ENCODE measurements around the gene PRKN. TPM values are rescaled to one million over a fixed set of nuclear protein-coding genes. Genes with fewer than 3 reads are reported as not detected.

The PRKN gene
- total RNA-seq, 2 donors from 2014 or later, result 6.7 to 8.2 TPM

DNA sequence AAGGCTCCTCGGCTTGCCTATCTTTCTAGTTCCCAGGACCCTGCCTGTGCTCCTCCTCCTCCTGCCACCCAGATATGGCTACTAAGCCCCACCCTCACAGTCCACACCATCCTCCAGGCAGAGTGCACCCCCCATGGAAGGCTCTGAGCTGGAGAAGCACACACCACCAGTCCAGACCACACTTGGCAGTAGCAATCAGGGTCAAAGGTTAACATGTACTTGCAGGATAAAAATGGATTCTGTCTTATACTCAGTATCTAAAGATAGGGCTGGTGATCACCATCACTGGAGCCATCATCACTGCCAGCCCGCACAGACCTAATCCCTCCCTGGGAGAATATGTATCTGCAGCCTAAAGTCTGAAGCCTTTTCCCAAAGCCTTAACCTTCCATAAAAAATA is 83.4 kb downstream of the PRKN start:
- no peak for ATAC-seq
- intact Hi-C loops (cut with DNase I), result no loop called here
- TF ChIP-seq POLR2A (IDR thresholded peaks at IDR 0.05), result no peak
- TF ChIP-seq, protein P1, sequence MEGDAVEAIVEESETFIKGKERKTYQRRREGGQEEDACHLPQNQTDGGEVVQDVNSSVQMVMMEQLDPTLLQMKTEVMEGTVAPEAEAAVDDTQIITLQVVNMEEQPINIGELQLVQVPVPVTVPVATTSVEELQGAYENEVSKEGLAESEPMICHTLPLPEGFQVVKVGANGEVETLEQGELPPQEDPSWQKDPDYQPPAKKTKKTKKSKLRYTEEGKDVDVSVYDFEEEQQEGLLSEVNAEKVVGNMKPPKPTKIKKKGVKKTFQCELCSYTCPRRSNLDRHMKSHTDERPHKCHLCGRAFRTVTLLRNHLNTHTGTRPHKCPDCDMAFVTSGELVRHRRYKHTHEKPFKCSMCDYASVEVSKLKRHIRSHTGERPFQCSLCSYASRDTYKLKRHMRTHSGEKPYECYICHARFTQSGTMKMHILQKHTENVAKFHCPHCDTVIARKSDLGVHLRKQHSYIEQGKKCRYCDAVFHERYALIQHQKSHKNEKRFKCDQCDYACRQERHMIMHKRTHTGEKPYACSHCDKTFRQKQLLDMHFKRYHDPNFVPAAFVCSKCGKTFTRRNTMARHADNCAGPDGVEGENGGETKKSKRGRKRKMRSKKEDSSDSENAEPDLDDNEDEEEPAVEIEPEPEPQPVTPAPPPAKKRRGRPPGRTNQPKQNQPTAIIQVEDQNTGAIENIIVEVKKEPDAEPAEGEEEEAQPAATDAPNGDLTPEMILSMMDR (IDR thresholded peaks at IDR 0.05), result no peak
- WGBS, 2 donors, result 82 to 100% methylated on average over 1 to 2 of the region's 2 CpGs
- no peaks in the 10 kb centered on the region for H3K9me3 ChIP-seq
- no peak overlapping the region for H3K4me3 ChIP-seq
- no peaks in the 10 kb centered on the region for H3K36me3 ChIP-seq (replicated peaks in 1 of 2; ENCODE audit: insufficient read depth in 1 of 2, low read depth in 2 of 2)
- no peaks in the 10 kb centered on the region for H3K27me3 ChIP-seq
- no peak for DNase-seq
- H3K27ac ChIP-seq, result no peak overlapping the region
- H3K4me1 ChIP-seq, result no peaks in the 10 kb centered on the region

DNA sequence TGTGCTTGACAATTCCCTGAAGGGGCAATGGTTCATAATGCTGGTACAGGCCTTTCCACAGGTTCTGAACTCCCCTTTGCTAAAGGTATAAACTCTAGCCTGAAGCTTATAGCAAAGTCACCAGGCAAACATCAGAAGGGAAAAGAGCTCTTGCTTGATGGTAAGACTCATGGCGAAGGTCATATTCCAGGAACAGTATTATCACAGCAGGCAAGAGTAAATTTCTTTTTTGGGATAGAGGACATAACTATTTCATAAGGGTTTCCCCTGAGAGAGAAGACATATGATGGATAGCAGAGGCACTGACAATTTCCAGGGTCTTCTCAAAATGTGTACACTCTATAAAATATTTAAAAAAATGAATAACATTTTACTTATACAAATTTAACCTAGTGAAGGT is 86.8 kb downstream of the PRKN start:
- Histone ChIP-seq H3K27ac (no peak overlapping the region), H3K4me1 (no peaks in the 10 kb centered on the region), H3K27me3 (no peaks in the 10 kb centered on the region), H3K4me3 (no peak overlapping the region), H3K36me3 (replicated peaks in 1 of 2; ENCODE audit: insufficient read depth in 1 of 2, low read depth in 2 of 2) (no peaks in the 10 kb centered on the region), H3K9me3 (no peaks in the 10 kb centered on the region)
- 95 to 100% methylated on average over 1 of the region's 1 CpG for WGBS, 2 donors
- TF ChIP-seq POLR2A (IDR thresholded peaks at IDR 0.05), result no peak
- TF ChIP-seq, protein P1 (IDR thresholded peaks at IDR 0.05), result no peak
- ATAC-seq, result no peak
- intact Hi-C loops (cut with DNase I), result no loop called here
- DNase-seq, result no peak

DNA sequence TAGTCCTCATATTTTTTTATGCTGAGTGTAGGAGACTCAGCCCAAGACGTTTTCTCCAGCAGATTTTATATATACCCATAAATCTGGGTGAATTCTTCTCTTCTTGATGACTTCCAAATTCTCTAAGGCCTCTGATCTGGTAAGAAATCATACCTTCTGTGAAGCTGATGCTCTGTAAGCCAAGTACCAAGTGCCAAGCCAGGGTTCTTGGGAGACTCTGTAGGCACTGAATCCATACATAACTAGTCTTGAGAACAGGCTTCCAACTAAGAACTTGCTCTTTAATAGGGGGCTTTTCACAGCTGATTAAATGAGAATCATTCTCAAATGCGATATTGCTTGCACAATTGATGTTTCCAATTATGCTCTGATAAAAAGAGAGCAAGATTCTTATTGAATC is 87.6 kb downstream of the PRKN start:
- H3K4me1 ChIP-seq, result no peaks in the 10 kb centered on the region
- H3K27me3 ChIP-seq, result no peaks in the 10 kb centered on the region
- intact Hi-C loops (cut with DNase I), result no loop called here
- H3K36me3 ChIP-seq (replicated peaks in 1 of 2; ENCODE audit: insufficient read depth in 1 of 2, low read depth in 2 of 2), result no peaks in the 10 kb centered on the region
- no peaks in the 10 kb centered on the region for H3K9me3 ChIP-seq
- ATAC-seq (no peak), DNase-seq (no peak)
- WGBS, 2 donors, result 77 to 91% methylated on average over 2 of the region's 2 CpGs
- H3K27ac ChIP-seq, result no peak overlapping the region
- no peak for TF ChIP-seq POLR2A (IDR thresholded peaks at IDR 0.05)
- TF ChIP-seq, protein P1 (IDR thresholded peaks at IDR 0.05), result no peak
- H3K4me3 ChIP-seq, result no peak overlapping the region

DNA sequence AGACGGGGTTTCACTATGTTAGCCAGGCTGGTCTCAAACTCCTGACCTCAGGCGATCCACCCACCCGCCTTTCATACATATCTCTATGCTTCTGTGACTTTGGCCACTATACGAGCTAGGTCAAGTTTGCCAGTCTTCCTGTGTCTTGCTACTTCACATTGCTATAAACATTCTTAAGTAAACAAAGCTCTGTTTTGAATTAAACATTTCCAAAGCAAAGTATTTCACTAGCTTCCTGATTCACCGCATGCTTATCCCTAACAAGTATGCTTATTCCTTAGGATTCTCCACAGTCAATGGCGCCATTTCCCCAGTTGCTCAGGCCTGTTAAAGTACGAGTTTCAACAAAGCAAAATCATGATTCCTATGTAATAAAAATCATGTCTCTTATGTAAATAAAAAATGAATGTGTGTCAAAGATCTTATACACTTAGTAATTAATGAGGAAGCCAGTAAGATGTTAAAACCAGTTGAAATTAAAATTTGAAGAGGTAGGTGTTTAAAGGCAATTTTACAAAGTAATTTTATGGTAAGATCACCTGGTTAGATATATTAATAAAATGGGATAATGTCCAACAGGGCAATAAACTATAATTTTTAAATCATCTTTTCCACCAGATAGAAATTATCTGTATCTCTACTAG is 88.5 kb downstream of the PRKN start:
- no peak overlapping the region for H3K4me3 ChIP-seq
- intact Hi-C loops (cut with DNase I), result no loop called here
- no peak for TF ChIP-seq POLR2A (IDR thresholded peaks at IDR 0.05)
- TF ChIP-seq, protein P1 (IDR thresholded peaks at IDR 0.05), result no peak
- H3K4me1 ChIP-seq, result no peaks in the 10 kb centered on the region
- ATAC-seq (no peak), DNase-seq (no peak)
- no peaks in the 10 kb centered on the region for H3K9me3 ChIP-seq
- H3K36me3 ChIP-seq (replicated peaks in 1 of 2; ENCODE audit: insufficient read depth in 1 of 2, low read depth in 2 of 2), result no peaks in the 10 kb centered on the region
- no peak overlapping the region for H3K27ac ChIP-seq
- 79 to 82% methylated on average over 7 of the region's 7 CpGs for WGBS, 2 donors
- H3K27me3 ChIP-seq, result no peaks in the 10 kb centered on the region

DNA sequence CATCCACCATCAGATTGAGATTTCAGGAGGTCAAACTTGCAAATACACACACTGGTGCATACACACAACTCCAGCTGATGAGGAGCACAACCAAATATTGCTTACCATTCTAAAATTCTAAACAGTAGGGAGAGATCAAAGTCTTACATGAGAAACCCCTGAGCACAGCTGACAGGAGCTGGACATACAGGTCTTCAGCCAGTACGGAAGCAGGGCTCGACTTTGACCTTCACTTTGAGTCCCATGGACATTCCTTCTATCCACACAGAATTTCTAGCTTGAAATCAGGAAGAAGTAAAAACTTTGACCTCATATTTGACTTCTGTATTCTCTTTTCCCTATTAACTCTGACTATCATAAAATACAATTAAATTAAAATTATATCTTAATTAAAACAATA is 90.2 kb downstream of the PRKN start:
- Histone ChIP-seq H3K27ac (no peak overlapping the region), H3K27me3 (no peaks in the 10 kb centered on the region), H3K4me1 (no peaks in the 10 kb centered on the region), H3K9me3 (no peaks in the 10 kb centered on the region), H3K4me3 (no peak overlapping the region), H3K36me3 (replicated peaks in 1 of 2; ENCODE audit: insufficient read depth in 1 of 2, low read depth in 2 of 2) (no peaks in the 10 kb centered on the region)
- no peak for TF ChIP-seq POLR2A (IDR thresholded peaks at IDR 0.05)
- TF ChIP-seq, protein P1 (IDR thresholded peaks at IDR 0.05), result no peak
- DNase-seq, result no peak
- no peak for ATAC-seq
- intact Hi-C loops (cut with DNase I), result no loop called here
- WGBS, 2 donors, result 54 to 79% methylated on average over 2 of the region's 2 CpGs
